IMR-90 (cell line): ENCODE results near the gene BOLA1. TPM values are rescaled to one million over a fixed set of nuclear protein-coding genes. Genes with fewer than 3 reads are reported as not detected.

Source experiments
- ATAC-seq: fragments of 200-7000 bp; cut with Tn5 transposase; 2 replicates; pipeline ENCODE4 v1.9.1; 2020; ENCODE audit warnings: low read depth, mild to moderate bottlenecking, moderate library complexity
- BruUV-seq: library from RNA; stranded (reverse); fragments of 400-500 nt; replicated peaks from 2 replicates; lab custom pipeline; 2021; lab: Mats Ljungman, UMichigan
- CTCF ChIA-PET: fragments of 300-600 bp; formaldehyde crosslinking; extraction: SDS; loops from one replicate; lab custom pipeline; 2021; ENCODE audit warnings: antibody characterized with exemption; lab: Yijun Ruan, JAX
- POLR2A ChIA-PET: fragments of 300-600 bp; sonication (Branson Sonifier 250); formaldehyde crosslinking; loops from one replicate; lab custom pipeline; 2022; ENCODE audit warnings: antibody characterized with exemption; ENCODE audit not compliant: unreplicated experiment; lab: Charles Lee
- DNase-seq: peaks from one replicate; pipeline ENCODE4 v3.0.0; 2013
- H2AFZ ChIP-seq: replicated peaks from 2 replicates; pipeline ENCODE3; 2013; ENCODE audit warnings: low read length, mild to moderate bottlenecking; ENCODE audit not compliant: poor library complexity
- H2AK5ac ChIP-seq: 2 replicates; pipeline ENCODE4 v1.6.1; 2013; ENCODE audit warnings: low read depth, low read length, inconsistent platforms
- H2AK9ac ChIP-seq: replicated peaks from 2 replicates; pipeline ENCODE3; 2013; ENCODE audit warnings: mild to moderate bottlenecking, low read depth, low read length, moderate library complexity; ENCODE audit not compliant: poor library complexity
- H2BK120ac ChIP-seq: 2 replicates; pipeline ENCODE4 v1.6.1; 2013; ENCODE audit warnings: low read depth, low read length, inconsistent platforms
- H2BK15ac ChIP-seq: 3 replicates; pipeline ENCODE4 v1.6.1; 2013; ENCODE audit warnings: low read depth, low read length, inconsistent platforms
- H2BK20ac ChIP-seq: 2 replicates; pipeline ENCODE4 v1.6.1; 2013; ENCODE audit warnings: low read depth, mild to moderate bottlenecking, inconsistent platforms, low read length, moderate library complexity
- H2BK5ac ChIP-seq: 2 replicates; pipeline ENCODE4 v1.6.1; 2013; ENCODE audit warnings: mild to moderate bottlenecking, low read depth, low read length, inconsistent platforms; ENCODE audit not compliant: poor library complexity, severe bottlenecking
- H3K14ac ChIP-seq: replicated peaks from 2 replicates; pipeline ENCODE4 v1.6.1; 2013; ENCODE audit warnings: low read depth, low read length, inconsistent platforms
- H3K18ac ChIP-seq: 2 replicates; pipeline ENCODE4 v1.6.1; 2013; ENCODE audit warnings: low read depth, low read length, control low read depth
- H3K23ac ChIP-seq: 2 replicates; pipeline ENCODE4 v1.6.1; 2013; ENCODE audit warnings: low read depth, low read length, inconsistent platforms
- H3K27ac ChIP-seq: 2 replicates; pipeline ENCODE4 v1.5.1; 2013; ENCODE audit warnings: mild to moderate bottlenecking, control low read depth, low read length; ENCODE audit not compliant: insufficient read depth
- H3K27me3 ChIP-seq: 2 replicates; pipeline ENCODE4 v1.6.1; 2013; ENCODE audit warnings: low read length; ENCODE audit not compliant: control insufficient read depth, insufficient read depth
- H3K36me3 ChIP-seq: 2 replicates; pipeline ENCODE4 v1.6.1; 2013; ENCODE audit warnings: low read length, mixed read lengths; ENCODE audit not compliant: control insufficient read depth, insufficient read depth
- H3K4ac ChIP-seq: 2 replicates; pipeline ENCODE4 v1.6.1; 2013; ENCODE audit warnings: low read depth, low read length, inconsistent platforms
- H3K4me1 ChIP-seq: 2 replicates; pipeline ENCODE4 v1.6.1; 2013; ENCODE audit warnings: low read length, mixed read lengths; ENCODE audit not compliant: control insufficient read depth, insufficient read depth
- H3K4me2 ChIP-seq: 2 replicates; pipeline ENCODE4 v1.6.1; 2013; ENCODE audit warnings: low read depth, mild to moderate bottlenecking, control low read depth, low read length, moderate library complexity
- H3K4me3 ChIP-seq: 2 replicates; pipeline ENCODE4 v1.5.1; 2013; ENCODE audit warnings: low read depth, mild to moderate bottlenecking, control low read depth, low read length, moderate library complexity; ENCODE audit not compliant: insufficient read depth
- H3K56ac ChIP-seq: 2 replicates; pipeline ENCODE4 v1.6.1; 2013; ENCODE audit warnings: low read length, inconsistent platforms; ENCODE audit not compliant: insufficient read depth; ENCODE audit errors: extremely low read depth
- H3K79me1 ChIP-seq, 2 experiments: 2 replicates each; pipeline ENCODE4 v1.6.1; 2013; ENCODE audit warnings: low read length in 2 of 2, inconsistent platforms in 1 of 2, low read depth in 1 of 2
- H3K9ac ChIP-seq: 2 replicates; pipeline ENCODE4 v1.6.1; 2013; ENCODE audit warnings: low read depth, low read length, control low read depth
- H3K9me1 ChIP-seq: 2 replicates; pipeline ENCODE4 v1.6.1; 2013; ENCODE audit warnings: low read length, inconsistent platforms; ENCODE audit not compliant: insufficient read depth
- H3K9me3 ChIP-seq: 2 replicates; pipeline ENCODE4 v1.6.1; 2013; ENCODE audit warnings: low read length; ENCODE audit not compliant: control insufficient read depth, insufficient read depth
- H4K20me1 ChIP-seq: 2 replicates; pipeline ENCODE4 v1.6.1; 2013; ENCODE audit warnings: low read length, inconsistent platforms; ENCODE audit not compliant: insufficient read depth
- H4K5ac ChIP-seq: 2 replicates; pipeline ENCODE4 v1.6.1; 2013; ENCODE audit warnings: mild to moderate bottlenecking, low read depth, low read length, control low read depth
- H4K8ac ChIP-seq, 2 experiments: 2 replicates each; pipeline ENCODE4 v1.6.1; 2013; ENCODE audit warnings: low read depth in 2 of 2, low read length in 2 of 2, control low read depth in 1 of 2, inconsistent platforms in 1 of 2
- H4K91ac ChIP-seq: 2 replicates; pipeline ENCODE4 v1.6.1; 2013; ENCODE audit warnings: low read depth, low read length, inconsistent platforms; ENCODE audit not compliant: insufficient read depth
- BHLHE40 ChIP-seq: fragments of 150-350 bp; IDR thresholded peaks from 2 replicates; pipeline ENCODE4 v1.6.1; 2016; ENCODE audit warnings: mild to moderate bottlenecking, low read depth, low read length
- CEBPB ChIP-seq: IDR thresholded peaks from 2 replicates; pipeline ENCODE4 v1.6.1; 2012; ENCODE audit warnings: low read depth, low read length, improper control_type of control experiment
- CHD1 ChIP-seq: IDR thresholded peaks from 2 replicates; pipeline ENCODE4 v1.6.1; 2012; ENCODE audit warnings: low read depth, low read length, improper control_type of control experiment
- MAFK ChIP-seq: IDR thresholded peaks from 2 replicates; pipeline ENCODE4 v1.6.1; 2012; ENCODE audit warnings: low read depth, low read length, improper control_type of control experiment
- MAZ ChIP-seq: IDR thresholded peaks from 2 replicates; pipeline ENCODE4 v1.6.1; 2012; ENCODE audit warnings: low read depth, mild to moderate bottlenecking, low read length, improper control_type of control experiment, moderate library complexity, borderline replicate concordance
- NFE2L2 ChIP-seq: fragments of 150-350 bp; IDR thresholded peaks from 2 replicates; pipeline ENCODE4 v1.6.1; 2016; ENCODE audit warnings: low read depth, mild to moderate bottlenecking, low read length
- RAD21 ChIP-seq: IDR thresholded peaks from 2 replicates; pipeline ENCODE4 v1.6.1; 2012; ENCODE audit warnings: low read length, improper control_type of control experiment
- RCOR1 ChIP-seq: IDR thresholded peaks from 2 replicates; pipeline ENCODE4 v1.6.1; 2012; ENCODE audit warnings: mild to moderate bottlenecking, low read length, improper control_type of control experiment; ENCODE audit not compliant: insufficient replicate concordance
- WGBS, 2 experiments: methylation state at CpG; one replicate each; pipeline versions ENCODE4 v1.1.5 to v1.1.7; 2013; ENCODE audit warnings: missing lambda C conversion rate in 2 of 2; ENCODE audit not compliant: insufficient read length in 1 of 2; ENCODE audit errors: extremely low coverage in 2 of 2; 5-methylcytosine and 5-hydroxymethylcytosine counted together
- dilution Hi-C: fragments of 300-500 bp; cut with HindIII; formaldehyde crosslinking; loops from one replicate; pipeline ENCODE4 v1.14.3; 2018; ENCODE audit warnings: low sequenced_read_pairs; ENCODE audit not compliant: unreplicated experiment
- in situ Hi-C: fragments of 300-500 bp; cut with MboI; formaldehyde crosslinking; loops from 3 replicates; pipeline ENCODE4 v1.14.3; 2019; ENCODE audit warnings: low sequenced_read_pairs, inconsistent platforms, mixed read lengths
- intact Hi-C: fragments of 100-400 bp; cut with micrococcal nuclease; formaldehyde crosslinking; loops from 2 replicates; pipeline ENCODE4 v1.10.0; 2022
- polyA plus RNA-seq, 3 experiments: library from polyadenylated mRNA; depleted of rRNA; stranded (reverse); fragments of >200 nt; gene quantifications; 2 replicates each; pipeline ENCODE4 v1.2.3, GENCODE V29; 2012; ENCODE audit warnings: low replicate concordance in 1 of 3
- total RNA-seq: library from RNA; depleted of rRNA; stranded (reverse); fragments of >200 nt; gene quantifications from 2 replicates; pipeline ENCODE4 v1.2.3, GENCODE V29; 2012
- TF ChIP-seq, protein P1 (sequence below): conservative IDR thresholded peaks from 2 replicates; pipeline ENCODE4 v1.5.1; 2012; ENCODE audit warnings: mild to moderate bottlenecking, low read depth, low read length, improper control_type of control experiment

BOLA1 gene
- total and polyA plus RNA-seq, 2 of the 4 experiments (the other 2 are of a cell fraction) = 3.4 to 12.6 TPM

DNA sequence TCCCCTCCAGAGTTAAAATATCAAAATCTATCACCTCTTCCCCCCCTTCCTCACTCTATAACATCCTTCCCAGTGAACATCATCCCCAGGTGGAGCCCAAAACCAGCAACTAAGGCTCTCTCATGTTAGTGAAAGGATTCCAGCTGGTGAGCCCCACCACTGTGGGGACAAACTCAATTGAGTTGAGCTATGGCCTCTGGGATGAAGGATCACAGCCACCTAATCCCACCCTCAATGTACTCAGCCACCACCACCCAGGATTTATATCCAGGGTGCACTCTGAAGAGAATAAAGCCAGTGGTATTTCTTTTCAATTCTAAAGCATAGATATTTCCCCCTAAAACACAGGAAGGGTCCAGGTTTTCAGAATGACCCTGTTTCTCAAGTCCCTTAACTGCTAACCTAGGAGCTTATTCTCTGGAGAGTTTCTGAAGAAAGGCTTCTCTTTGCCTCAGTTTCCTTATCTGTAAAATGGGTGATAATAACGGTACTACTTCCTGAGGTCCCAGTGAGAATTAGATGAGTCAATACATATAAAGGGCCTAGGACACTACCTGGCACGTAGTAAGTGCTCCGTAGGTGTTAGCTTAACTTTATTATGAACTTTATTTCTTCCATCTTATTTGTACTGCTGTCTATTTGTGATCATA, 15.6 kb upstream of the BOLA1 start:
- no CpG with 5 or more reads among the region's 3 CpGs for WGBS, 2 experiments
- no peak overlapping the region for H2BK5ac ChIP-seq
- no peaks in the 10 kb centered on the region for H3K9me3 ChIP-seq
- H3K4me1 ChIP-seq = peaks cover under 1% of the 10 kb centered on the region; the same call in 1 of the 2 replicates
- no peak overlapping the region for H2AFZ ChIP-seq
- peaks cover 3 to 19% of the 10 kb centered on the region in 2 experiments for H3K79me1 ChIP-seq
- BruUV-seq = no TSS peak
- H2AK5ac ChIP-seq = no peak overlapping the region
- no peak overlapping the region for H2BK15ac ChIP-seq
- H3K27ac ChIP-seq = no peak overlapping the region
- H4K91ac ChIP-seq = no peak overlapping the region
- H3K56ac ChIP-seq = no peak overlapping the region
- ATAC-seq (no peak), DNase-seq (no peak)
- H2AK9ac ChIP-seq = no peak overlapping the region
- no peak overlapping the region for H2BK120ac ChIP-seq
- H4K20me1 ChIP-seq = peaks cover 15% of the 10 kb centered on the region
- no peak overlapping the region for H3K4ac ChIP-seq
- no peak overlapping the region for H4K5ac ChIP-seq
- H2BK20ac ChIP-seq = no peak overlapping the region
- no peaks in the 10 kb centered on the region for H3K36me3 ChIP-seq
- intact Hi-C loops (no loop called here), in situ Hi-C loops (no loop called here), dilution Hi-C loops (no loop called here)
- CTCF ChIA-PET = no interaction called here
- H3K14ac ChIP-seq = no peak overlapping the region
- no peak overlapping the region for H3K23ac ChIP-seq
- no peaks in the 10 kb centered on the region for H3K27me3 ChIP-seq
- POLR2A ChIA-PET = no interaction called here
- TF ChIP-seq MAFK (no peak), CHD1 (no peak), NFE2L2 (no peak), CEBPB (no peak), RAD21 (no peak), MAZ (no peak), RCOR1 (no peak), BHLHE40 (no peak)
- TF ChIP-seq, protein P1, sequence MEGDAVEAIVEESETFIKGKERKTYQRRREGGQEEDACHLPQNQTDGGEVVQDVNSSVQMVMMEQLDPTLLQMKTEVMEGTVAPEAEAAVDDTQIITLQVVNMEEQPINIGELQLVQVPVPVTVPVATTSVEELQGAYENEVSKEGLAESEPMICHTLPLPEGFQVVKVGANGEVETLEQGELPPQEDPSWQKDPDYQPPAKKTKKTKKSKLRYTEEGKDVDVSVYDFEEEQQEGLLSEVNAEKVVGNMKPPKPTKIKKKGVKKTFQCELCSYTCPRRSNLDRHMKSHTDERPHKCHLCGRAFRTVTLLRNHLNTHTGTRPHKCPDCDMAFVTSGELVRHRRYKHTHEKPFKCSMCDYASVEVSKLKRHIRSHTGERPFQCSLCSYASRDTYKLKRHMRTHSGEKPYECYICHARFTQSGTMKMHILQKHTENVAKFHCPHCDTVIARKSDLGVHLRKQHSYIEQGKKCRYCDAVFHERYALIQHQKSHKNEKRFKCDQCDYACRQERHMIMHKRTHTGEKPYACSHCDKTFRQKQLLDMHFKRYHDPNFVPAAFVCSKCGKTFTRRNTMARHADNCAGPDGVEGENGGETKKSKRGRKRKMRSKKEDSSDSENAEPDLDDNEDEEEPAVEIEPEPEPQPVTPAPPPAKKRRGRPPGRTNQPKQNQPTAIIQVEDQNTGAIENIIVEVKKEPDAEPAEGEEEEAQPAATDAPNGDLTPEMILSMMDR = no peak
- H3K18ac ChIP-seq = no peak overlapping the region
- no peak overlapping the region for H3K4me3 ChIP-seq
- H3K9ac ChIP-seq = no peak overlapping the region
- no peak overlapping the region for H4K8ac ChIP-seq
- no peak overlapping the region; the same call in 1 of the 2 replicates for H3K4me2 ChIP-seq
- H3K9me1 ChIP-seq = no peaks in the 10 kb centered on the region
